Endometrial microvascular endothelial cells (primary cell): ENCODE data around the gene C4orf17. TPM values are rescaled to one million over a fixed set of nuclear protein-coding genes. Genes with fewer than 3 reads are reported as not detected.
"Not testable (repeated sequence)": the region's sequence is repeated elsewhere in the genome, so short reads cannot be mapped to it uniquely, and the experiment has no call there.

Experiments used
- in situ Hi-C: cut with HindIII; loops from 2 replicates; pipeline ENCODE4 v1.10.0; 2017; ENCODE audit warnings: low sequenced_read_pairs, low pct_unique_long_range_greater_than_20kb; ENCODE audit errors: inconsistent ontology term
- total RNA-seq: library from RNA; depleted of rRNA; stranded (reverse); fragments of >200 nt; gene quantifications from one replicate; pipeline ENCODE4 v1.2.3, GENCODE V29; 2015; ENCODE audit errors: inconsistent ontology term

Gene C4orf17
- total RNA-seq, 1 donor from 2014 or later, result not detected

DNA sequence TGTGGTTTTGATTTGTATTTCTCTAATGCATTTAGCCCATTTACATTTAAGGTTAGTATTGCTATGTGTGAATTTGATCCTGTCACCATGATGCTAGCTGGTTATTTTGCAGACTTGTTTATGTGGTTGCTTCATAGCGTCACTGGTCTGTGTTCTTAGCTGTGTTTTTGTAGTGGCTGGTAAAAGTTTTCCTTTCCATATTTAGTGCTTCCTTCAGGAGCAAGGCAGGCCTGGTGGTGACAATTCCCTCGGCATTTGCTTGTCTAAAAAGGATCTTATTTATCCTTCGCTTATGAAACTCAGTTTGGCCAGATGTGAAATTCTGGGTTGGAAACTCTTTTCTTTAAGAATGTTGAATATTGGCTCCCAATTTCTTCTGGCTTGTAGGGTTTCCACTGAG lies 23.9 kb downstream of the C4orf17 start:
- in situ Hi-C loops, result not testable (repeated sequence)

DNA sequence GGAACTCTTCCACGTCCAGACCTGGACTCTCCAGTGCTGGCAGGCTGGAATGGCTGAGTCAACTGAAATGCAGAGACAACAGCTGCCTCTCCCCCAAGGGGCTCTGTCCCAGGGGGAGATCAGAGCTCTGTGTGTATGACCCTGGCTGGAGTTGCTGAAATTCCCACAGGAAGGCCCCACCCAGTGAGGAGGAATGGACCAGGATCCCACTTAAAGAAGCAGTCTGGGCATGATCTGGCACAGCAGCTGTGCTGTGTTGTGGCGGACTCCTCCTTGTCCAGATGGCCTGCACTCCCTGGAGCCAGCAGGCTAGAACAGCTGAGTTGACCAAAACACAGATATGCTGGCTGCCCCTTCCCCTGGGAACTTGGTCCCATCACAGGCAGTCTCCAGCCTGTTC lies 25.4 kb downstream of the C4orf17 start:
- in situ Hi-C loops, result no loop called here

DNA sequence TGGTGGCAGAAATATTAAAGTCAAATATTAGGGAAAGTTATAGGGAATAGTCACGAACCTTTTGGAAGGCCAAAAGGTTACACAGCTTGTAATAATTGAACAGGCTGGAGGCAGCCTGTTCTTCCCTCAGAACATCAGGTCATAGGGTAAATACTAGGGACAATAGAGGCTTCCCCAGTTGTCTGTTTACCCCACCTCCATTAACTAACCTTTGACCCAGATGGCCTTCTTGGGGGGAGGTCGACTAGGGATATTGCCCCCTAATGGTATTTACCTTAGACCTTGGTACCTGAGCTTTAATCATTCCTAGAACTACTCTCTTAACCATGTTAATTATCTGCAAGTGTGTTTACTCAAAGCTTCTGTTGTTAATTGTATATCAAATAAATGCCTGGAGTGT lies 26.0 kb downstream of the C4orf17 start:
- in situ Hi-C loops, result no loop called here

DNA sequence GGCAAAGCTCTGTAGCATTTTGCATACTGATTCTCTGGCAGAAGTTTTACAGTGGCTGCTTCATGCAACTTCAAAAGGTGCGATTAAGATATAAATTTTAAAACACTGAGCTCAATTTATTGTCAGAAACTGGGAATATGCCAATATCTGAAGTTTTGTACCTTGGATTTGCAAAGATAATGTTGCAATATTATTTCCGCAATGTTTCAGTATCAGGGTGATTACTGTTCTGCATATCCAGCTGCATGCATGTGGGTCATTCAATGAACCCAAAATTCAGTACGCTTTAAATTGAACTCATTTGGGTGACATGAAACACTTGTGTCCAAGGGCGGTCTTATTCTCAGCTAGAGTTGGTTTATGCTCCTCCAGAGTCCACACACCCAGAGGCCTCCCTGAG lies 26.9 kb downstream of the C4orf17 start:
- in situ Hi-C loops, result no loop called here

DNA sequence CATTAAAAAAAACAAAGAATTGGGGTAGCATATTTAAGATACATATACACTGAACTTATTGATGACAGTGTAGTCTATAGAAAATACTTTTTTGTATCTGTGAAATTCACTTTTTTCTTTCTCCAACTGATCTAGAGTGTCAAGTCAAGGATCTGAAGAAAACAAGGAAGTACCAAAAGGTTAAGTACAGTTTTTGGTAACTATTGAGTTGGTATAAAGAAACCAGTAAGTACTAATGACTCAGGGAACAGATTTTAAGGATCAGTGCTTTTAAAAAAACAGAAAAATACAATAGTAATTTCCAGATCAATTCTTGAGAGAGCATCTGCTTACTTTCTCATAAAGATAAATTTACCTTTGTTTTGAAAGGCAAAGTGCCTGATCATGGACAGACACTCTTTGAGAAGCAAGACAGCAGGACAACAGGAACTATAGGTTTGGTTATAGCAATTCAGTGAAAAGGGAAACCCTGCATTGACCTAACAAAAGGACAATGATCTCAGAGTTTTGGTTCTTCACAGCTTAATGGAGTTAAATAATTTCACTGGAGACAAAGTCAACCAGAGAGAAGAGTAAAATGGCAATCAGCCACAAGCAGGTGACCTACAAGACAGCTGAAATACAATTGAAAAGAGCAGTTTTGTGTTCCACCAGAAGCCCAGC lies 29.6 kb downstream of the C4orf17 start:
- in situ Hi-C loops, result no loop called here

DNA sequence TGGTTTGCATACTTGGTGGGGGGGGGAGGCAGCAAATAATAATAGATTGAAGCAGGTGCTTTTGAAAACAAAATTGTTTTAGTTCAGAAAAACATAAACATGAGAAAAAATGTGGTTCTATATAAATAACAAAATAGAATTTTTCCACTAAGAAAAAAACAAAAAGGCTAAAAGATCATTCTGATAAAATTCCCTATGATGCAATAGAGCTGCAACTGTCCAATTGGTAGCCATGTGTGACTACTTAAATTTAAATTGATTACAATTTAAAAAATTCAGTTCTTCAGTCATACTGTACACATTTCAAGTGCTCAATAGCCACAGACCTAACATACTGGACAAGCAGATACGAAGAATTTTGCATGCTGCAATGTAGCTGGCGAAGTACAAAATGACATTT lies 42.1 kb downstream of the C4orf17 start:
- in situ Hi-C loops, result no loop called here

DNA sequence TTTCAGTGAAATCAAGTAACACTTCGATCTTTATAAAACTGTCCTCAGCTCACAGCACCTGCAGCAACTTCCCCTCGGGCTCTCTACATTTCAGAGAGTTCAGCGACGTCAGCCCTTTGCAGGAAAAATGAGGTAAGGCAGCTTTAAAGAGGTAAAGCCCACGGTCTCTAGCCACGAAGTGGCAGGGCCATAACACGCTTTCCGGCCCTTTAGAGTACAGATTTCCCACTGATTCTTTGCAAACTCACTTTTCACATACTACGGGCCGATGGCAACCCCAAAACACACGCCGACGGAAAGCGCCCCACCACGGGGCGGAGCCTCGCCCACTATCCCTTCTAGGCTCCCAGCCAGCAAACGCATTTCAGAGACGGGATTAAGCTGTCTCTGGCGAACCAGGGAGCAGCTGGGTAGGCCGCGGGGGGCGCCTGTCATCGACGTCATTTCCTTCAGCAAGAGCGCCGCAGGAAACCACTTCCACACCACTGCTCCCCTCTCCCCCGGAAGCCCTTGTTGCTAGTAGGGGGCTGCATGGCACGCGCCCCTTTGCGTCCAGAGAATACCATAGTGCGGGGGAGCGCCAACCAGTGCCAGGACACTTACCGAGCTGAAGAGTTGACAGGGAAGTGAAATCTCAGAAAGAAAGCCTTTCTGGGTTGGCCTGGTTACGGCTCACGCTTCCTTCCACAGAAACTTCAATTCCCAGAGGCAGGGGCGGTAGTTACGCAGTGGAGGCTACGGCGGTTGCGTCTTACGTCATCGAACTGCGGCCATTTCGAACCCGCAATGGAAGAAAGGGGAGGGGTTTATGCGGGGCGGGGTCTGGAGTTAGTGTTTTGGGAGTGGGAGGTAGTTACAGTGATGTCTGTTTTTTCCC lies 52.7 kb downstream of the C4orf17 start, which contains the start of gene TRMT10A:
Gene TRMT10A (minus strand): TSS at position 730 of the 877 bp plus-strand sequence. CDS start 4,701 bp downstream, outside the sequence.
- in situ Hi-C loops, result no loop called here

DNA sequence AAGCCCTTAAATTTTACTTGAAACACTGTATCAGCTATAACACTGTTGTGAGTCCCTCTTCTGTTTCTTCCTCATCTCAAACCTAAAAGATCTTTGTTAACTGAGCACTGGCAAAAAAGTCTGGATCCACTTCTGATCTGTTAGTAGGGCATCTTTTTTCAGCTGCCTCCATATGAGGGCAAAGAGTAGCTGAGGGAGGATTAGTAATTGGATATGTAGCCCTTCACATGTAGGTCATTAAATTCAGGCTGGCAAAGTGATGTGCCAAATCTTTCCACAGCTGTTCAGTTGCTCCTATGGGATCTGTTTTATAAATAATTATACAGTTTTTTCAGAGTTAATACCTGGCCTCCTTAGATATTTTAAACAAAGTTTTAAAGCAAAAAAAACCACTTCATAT lies 54.1 kb downstream of the C4orf17 start:
- in situ Hi-C loops, result no loop called here

DNA sequence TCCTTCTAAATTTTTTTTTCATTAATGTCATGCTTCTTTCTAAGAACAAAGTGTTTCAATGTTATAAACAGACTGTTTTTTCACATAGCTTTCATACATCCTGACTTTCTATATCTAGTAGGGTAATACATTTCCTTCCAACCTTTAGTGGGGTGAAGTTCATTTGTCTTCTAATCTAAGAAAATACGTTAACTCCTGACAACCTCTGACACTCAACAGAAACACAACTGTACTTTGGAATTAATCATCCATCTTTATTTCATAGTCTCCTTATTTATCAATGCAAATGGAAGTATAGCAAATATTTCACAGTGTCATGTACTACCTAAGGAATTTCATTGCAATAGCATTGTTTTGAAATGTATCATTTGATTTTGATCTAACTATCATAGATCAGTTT lies 61.1 kb downstream of the C4orf17 start:
- in situ Hi-C loops, result no loop called here

DNA sequence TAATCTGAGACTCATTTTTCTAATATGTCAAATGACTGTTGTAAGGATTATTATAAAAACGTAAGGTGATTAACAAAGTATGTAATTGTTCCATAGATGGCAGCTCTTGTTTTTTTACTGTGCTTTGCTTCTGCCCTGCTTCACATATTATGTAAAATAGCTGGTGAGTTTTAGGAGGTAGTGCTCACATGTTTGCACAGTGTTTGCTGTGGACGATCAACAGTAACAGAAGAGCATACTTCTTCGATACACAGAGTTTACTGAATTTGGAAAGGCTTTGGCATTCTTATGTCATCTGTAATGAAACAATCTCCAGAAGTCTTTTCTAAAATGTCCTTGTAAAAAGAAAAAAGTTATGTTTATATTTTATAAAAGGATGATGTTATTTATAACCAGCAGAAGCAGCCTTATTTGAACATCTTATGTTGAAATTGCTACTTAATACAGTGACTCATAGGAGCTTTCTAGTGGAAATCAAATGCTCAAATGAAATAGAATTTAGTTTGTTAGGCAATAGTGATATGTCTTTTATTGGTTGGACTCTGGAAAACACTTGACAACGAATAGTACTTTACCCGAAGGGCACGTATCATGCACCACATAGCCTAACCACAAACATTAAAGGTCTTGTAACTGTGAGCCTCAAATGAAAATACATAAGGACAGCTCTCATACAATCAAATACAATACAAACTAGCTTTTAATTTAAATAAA lies 61.9 kb downstream of the C4orf17 start:
- in situ Hi-C loops, result no loop called here

DNA sequence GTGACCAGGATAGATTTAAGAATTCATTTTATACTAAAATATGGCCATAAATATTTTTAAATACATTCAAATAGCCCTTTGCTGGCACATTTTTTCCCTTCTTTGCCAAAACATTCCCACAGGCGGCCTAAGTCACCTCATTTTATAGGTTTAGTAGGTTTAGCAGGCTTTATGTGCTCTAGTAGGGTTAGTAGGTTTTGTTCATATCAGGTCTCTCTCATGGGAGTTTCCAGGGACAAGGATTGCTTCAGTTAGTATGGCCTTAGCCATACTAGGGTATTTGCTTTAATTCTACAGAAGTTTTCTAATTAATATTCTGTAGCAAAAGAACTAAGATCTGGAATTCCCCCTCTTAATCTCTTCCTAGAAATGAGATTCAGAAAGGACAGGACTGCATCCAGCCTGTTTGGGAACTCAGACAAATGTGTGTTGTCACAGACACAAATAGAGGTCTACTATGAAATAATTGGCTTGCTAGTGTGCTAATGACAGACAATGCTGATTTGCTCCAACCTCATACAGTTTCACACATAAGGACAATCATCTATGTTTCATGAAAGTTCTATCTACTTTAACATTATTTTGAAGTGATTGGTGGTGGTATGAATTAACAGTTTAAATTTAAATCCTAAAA lies 63.0 kb downstream of the C4orf17 start:
- in situ Hi-C loops, result no loop called here

DNA sequence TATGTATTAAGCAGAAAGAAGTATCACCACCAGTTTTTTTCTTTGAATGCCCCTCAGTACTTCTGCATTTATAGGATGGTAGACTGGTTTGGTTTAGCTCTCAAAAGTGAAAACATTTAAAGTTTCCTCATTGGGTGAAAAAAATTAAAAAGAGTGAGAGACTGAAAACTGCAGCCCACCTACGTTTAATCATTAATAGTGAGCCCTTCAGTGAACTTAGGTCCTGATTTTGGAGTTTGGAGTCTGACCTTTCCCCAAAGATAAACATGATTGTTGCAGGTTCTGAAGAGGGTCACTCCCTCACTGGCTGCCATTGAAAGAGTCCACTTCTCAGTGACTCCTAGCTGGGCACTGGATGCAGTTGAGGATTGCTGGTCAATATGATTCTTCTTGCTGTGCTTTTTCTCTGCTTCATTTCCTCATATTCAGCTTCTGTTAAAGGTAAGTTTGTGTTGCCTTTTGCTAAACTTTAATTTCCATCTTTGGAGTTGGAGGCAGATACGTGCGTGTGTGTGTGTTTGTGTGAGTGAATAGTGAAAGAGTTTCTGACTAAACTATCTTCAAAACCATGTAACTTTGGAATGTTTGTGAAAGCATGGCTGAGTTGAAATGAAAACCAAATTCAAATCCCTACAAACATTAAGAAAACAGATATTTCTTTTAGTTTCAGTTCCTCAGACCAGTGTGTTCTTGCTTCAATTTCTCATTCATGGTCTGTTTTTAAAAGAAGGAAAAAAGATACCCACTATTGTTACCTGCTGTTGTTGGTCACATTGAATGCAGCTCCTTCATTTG lies 63.9 kb downstream of the C4orf17 start, which contains the start of gene MTTP:
Gene MTTP (plus strand): TSS at position 295 of the 795 bp plus-strand sequence. CDS start 86 bp downstream, at position 381.
- in situ Hi-C loops, result no loop called here

DNA sequence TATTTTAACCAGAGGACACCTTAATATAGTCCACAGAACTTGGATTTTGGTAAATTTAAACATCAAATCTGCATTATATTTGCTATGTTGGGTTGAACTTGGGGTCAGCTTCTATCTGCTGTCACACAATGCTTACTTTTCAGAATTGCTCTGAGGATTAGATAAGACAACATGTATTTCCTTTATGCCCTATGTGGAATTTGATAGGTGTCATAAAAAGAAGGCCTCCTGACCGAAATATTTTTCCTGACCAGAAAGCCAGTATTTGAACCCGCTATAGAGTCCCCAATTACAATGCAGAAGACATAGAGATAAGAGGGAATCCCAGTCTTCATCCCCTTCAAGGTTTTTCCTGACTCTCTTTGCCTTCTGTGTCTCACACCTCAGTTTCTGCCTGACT lies 67.9 kb downstream of the C4orf17 start:
- in situ Hi-C loops, result no loop called here

DNA sequence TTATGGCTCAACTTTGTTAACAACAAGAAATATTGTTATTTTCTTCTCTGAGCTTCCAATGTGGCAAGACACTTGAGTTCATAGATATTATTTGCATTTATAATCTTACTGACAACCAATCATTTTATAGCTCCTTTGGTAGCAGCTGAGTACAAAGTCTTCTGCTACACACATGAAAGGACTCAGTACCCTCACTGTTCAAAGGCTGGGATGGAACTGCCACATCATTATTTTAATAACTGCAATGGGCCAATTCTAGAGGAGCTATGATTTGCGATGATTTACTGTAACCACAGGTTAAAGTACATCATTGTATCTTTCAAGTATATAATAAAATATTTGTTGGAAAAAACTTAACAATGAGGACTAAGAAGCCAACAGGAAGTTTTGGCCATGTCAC lies 74.7 kb downstream of the C4orf17 start:
- in situ Hi-C loops, result no loop called here

DNA sequence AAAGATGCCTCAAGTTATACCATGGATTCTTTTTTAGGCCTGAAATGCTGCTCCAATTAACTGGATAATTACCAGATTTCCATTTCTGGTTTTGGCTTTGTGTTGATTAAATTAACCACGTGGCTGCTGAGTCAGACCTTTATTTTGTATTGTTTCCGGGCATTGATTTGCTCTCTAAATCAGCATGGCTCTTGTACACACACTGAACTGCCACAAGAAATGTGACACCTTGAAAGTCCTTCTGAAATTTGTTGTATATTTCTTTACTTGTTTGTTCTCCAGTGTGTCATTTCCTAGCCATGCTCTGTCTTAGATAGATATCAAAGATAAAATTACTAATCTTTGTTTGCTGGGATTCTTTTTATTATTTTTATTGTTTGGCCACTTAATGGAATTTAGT lies 75.5 kb downstream of the C4orf17 start:
- in situ Hi-C loops, result no loop called here

DNA sequence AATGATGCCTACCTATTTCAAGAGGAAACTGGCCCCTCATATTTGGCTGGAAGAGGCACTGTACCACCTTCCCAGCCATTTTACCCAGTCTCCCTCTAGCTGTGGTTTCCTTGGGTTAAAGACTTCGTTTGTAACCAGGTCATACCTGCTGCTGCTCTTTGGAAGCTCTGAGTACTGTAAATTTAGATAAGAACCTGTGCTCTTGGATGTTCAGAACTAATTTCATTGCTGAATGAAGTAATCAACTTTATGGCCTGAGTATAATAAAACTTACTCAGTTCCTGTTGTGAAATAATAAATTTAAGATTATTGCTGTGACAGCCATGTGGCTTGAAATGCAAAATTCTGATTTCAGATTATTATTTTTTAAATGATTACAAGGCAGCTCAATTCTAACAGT lies 76.0 kb downstream of the C4orf17 start:
- in situ Hi-C loops, result no loop called here

DNA sequence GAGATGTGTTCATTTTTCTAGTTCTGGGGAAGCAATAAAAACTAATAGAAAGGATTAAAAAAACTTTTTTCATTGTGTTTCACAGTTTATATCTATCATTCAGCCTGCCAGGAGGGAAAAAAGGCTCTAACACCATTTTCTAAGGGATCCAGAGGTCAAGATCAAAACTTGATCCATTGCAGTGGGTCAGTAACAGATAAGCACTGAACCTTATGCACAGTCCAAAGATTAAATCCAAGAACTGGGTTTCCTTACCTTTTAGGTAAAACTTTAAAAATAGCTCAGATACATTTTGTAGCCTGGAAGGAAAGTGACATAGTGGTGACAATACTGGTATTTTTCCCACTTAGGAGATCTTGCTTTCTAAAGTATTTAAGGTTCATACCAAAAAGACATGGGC lies 76.5 kb downstream of the C4orf17 start:
- in situ Hi-C loops, result no loop called here

DNA sequence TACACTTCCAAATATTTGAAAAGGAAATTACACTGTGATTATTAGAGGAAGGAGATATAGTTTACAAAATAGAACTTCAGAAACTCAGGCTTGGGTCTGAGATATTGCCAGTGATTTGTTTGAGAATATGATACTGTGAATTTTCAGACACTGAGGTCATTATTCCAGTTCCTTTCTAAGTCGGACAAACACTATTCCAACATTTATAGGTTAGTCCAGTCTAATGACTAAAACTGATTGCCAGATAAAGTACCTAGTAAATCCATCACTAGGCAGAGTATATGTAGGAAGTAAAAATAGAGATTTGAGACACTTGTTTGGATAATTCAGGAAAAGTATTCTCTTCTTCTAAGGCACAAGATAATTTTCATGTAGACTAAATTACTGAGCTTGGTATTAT lies 77.0 kb downstream of the C4orf17 start:
- in situ Hi-C loops, result no loop called here
